Measurements from ENCODE around the gene WNK3.

- no peak for TF ChIP-seq CTCF (IDR thresholded peaks at IDR 0.05; ENCODE audit: extremely low read depth in 1 of 2, insufficient read depth in 1 of 2, low read depth in 1 of 2, low read length in 2 of 2)
- no peak for TF ChIP-seq EZH2 (IDR thresholded peaks at IDR 0.05; ENCODE audit: borderline replicate concordance, low read depth, low read length, severe bottlenecking)
- no peak for TF ChIP-seq MAX (IDR thresholded peaks at IDR 0.05; ENCODE audit: insufficient read depth, insufficient read length)
- TF ChIP-seq POLR2A (IDR thresholded peaks at IDR 0.05; ENCODE audit: low read depth, low read length): no peak
- TF ChIP-seq POLR2AphosphoS5 (IDR thresholded peaks at IDR 0.05; ENCODE audit: insufficient read depth, low read depth, low read length): no peak
- TF ChIP-seq FOS (IDR thresholded peaks at IDR 0.05; ENCODE audit: borderline replicate concordance, insufficient read depth, low read length): no peak
- TF ChIP-seq MYC (IDR thresholded peaks at IDR 0.05; ENCODE audit: low read depth, low read length): no peak
- no peak for TF ChIP-seq JUN (IDR thresholded peaks at IDR 0.05; ENCODE audit: borderline replicate concordance, insufficient read depth, insufficient read length, low read depth)
- no peak for TF ChIP-seq GATA2 (IDR thresholded peaks at IDR 0.05; ENCODE audit: insufficient read depth, insufficient read length, low read depth, low read length)
These were observed 186.8 kb downstream of the WNK3 start for GRCh38 chrX:54171091-54171490.
